ENCODE results near the gene ZNF888. TPM values are rescaled to one million over a fixed set of nuclear protein-coding genes. Genes with fewer than 3 reads are reported as not detected.

ZNF888 gene
- total and polyA plus RNA-seq, 9 of the 15 experiments (the other 6 are each of a cell fraction or from before 2014, with no cell fraction given), result 1.6 to 13.3 (median 9.9) TPM

- DNase-seq (ENCODE audit: extremely low read depth in 1 of 4, low spot score in 3 of 4), result peak; percentile 45 to 97 (median 64)
- WGBS (ENCODE audit: insufficient coverage, low coverage, missing lambda C conversion rate), result 0% methylated on average over 12 of the region's 12 CpGs
- CTCF ChIA-PET (ENCODE audit: low intra/inter-chr PET ratio), result interaction anchor here (0.6 kb wide), 1 partner anchor 39 kb away, joined by 4 read pairs; the partner anchor contains the start of gene ZNF320
- BruUV-seq (replicated peaks), result no TSS peak
- Histone ChIP-seq H3K9ac (ENCODE audit: insufficient read depth in 1 of 2, low read depth in 2 of 2, low read length in 2 of 2) (peak overlapping the region; percentile 54 to 63; a peak in 3 of 4 replicates), H3K9me3 (replicated peaks; ENCODE audit: control insufficient read depth, insufficient read depth, low read depth, low read length) (peaks cover 2% of the 10 kb centered on the region; the same call in 1 of the 2 replicates), H3K79me2 (ENCODE audit: control insufficient read depth, insufficient read depth, low read length) (peaks cover 91% of the 10 kb centered on the region), H2AFZ (ENCODE audit: low read depth, low read length) (peak overlapping the region; percentile 34; the same call in 1 of the 2 replicates), H3K4me2 (ENCODE audit: insufficient read depth, low read length) (peak overlapping the region; percentile 74), H3K4me1 (replicated peaks in 1 of 2; ENCODE audit: control insufficient read depth in 2 of 2, insufficient read depth in 2 of 2, low read length in 2 of 2) (peaks cover 40 to 43% of the 10 kb centered on the region in 2 experiments), H3K27me3 (ENCODE audit: control insufficient read depth in 2 of 2, insufficient read depth in 2 of 2, low read length in 2 of 2) (no peaks in the 10 kb centered on the region), H4K20me1 (replicated peaks; ENCODE audit: control insufficient read depth, insufficient read depth, low read length) (no peaks in the 10 kb centered on the region), H3K27ac (ENCODE audit: extremely low read depth, low read depth, low read length) (peak overlapping the region; percentile 79), H3K36me3 (ENCODE audit: control insufficient read depth, insufficient read depth, low read length) (peaks cover 48% of the 10 kb centered on the region; the same call in 2 of the 3 replicates), H3K4me3 (no peak overlapping the region; the same call in 1 of the 2 replicates), H3K9me1 (ENCODE audit: control insufficient read depth, insufficient read depth, low read length) (no peaks in the 10 kb centered on the region)
- in situ Hi-C loops (cut with MboI) (no loop called here), intact Hi-C loops (cut with micrococcal nuclease) (loop anchor here (5.0 kb wide), 1 partner anchor 39 kb away; the partner anchor contains the start of gene ZNF320)
- POLR2A ChIA-PET, result interaction anchor here (0.6 to 1.2 kb wide), 4 partner anchors 11 to 73 kb away, joined by 3 read pairs; no protein-coding TSS in a partner anchor
- peak; percentile 84 for ATAC-seq
- peak; percentile 98 for FAIRE-seq
- TF ChIP-seq, protein P1, sequence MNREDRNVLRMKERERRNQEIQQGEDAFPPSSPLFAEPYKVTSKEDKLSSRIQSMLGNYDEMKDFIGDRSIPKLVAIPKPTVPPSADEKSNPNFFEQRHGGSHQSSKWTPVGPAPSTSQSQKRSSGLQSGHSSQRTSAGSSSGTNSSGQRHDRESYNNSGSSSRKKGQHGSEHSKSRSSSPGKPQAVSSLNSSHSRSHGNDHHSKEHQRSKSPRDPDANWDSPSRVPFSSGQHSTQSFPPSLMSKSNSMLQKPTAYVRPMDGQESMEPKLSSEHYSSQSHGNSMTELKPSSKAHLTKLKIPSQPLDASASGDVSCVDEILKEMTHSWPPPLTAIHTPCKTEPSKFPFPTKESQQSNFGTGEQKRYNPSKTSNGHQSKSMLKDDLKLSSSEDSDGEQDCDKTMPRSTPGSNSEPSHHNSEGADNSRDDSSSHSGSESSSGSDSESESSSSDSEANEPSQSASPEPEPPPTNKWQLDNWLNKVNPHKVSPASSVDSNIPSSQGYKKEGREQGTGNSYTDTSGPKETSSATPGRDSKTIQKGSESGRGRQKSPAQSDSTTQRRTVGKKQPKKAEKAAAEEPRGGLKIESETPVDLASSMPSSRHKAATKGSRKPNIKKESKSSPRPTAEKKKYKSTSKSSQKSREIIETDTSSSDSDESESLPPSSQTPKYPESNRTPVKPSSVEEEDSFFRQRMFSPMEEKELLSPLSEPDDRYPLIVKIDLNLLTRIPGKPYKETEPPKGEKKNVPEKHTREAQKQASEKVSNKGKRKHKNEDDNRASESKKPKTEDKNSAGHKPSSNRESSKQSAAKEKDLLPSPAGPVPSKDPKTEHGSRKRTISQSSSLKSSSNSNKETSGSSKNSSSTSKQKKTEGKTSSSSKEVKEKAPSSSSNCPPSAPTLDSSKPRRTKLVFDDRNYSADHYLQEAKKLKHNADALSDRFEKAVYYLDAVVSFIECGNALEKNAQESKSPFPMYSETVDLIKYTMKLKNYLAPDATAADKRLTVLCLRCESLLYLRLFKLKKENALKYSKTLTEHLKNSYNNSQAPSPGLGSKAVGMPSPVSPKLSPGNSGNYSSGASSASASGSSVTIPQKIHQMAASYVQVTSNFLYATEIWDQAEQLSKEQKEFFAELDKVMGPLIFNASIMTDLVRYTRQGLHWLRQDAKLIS (CRISPR knock-in tag; IDR thresholded peaks at IDR 0.05), result no peak
- TF ChIP-seq EGR1 (conservative IDR thresholded peaks at IDR 0.05) (no peak), CBX5 (IDR thresholded peaks at IDR 0.05; ENCODE audit: borderline replicate concordance, low read depth) (no peak), HMBOX1 (IDR thresholded peaks at IDR 0.05) (no peak), CEBPG (CRISPR knock-in tag; IDR thresholded peaks at IDR 0.05) (0 out of 2 replicates have a peak, but pooled peaks have one; percentile 44), CEBPG (tag; conservative IDR thresholded peaks at IDR 0.05 in 1 of 2, IDR thresholded peaks at IDR 0.05 in 1 of 2) (no peak), CHCHD3 (CRISPR knock-in tag; IDR thresholded peaks at IDR 0.05) (no peak), SMARCE1 (IDR thresholded peaks at IDR 0.05) (peak; percentile 97), ZFP30 (CRISPR knock-in tag; IDR thresholded peaks at IDR 0.05; ENCODE audit: borderline replicate concordance) (no peak), ZNF445 (CRISPR knock-in tag; IDR thresholded peaks at IDR 0.05; ENCODE audit: low read depth) (no peak)
- TF ChIP-seq, protein P2, sequence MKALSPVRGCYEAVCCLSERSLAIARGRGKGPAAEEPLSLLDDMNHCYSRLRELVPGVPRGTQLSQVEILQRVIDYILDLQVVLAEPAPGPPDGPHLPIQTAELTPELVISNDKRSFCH (CRISPR knock-in tag; IDR thresholded peaks at IDR 0.05), result no peak
- TF ChIP-seq, protein P2 (tag; IDR thresholded peaks at IDR 0.05), result peak; percentile 78
Measured at GRCh38 chr19:52936151-52936953, 13.1 kb upstream of the ZNF888 start.
